ENCODE measurements around the gene TMEM132D. TPM values are rescaled to one million over a fixed set of nuclear protein-coding genes. Genes with fewer than 3 reads are reported as not detected.

Gene TMEM132D
- total RNA-seq, 1 donor from 2014 or later = not detected

DNA sequence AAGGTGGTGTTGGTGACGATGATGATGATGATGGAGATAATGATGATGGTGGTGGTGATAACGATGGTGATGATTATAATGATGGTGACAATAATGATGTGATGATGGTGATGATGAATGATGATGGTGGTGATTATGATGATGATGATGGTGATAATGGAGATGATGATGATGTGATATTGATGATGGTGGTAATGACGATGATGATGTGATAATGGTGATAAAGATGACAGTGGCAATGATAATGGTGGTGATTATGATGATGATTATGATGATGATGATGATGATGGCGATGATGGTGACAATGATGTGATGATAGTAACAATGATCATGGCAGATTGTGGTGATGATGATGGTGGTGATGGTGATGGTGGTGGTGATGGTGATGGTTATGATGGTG, 532.6 kb downstream of the TMEM132D start:
- no peak overlapping the region for H3K4me3 Mint-ChIP-seq (ENCODE audit: unreplicated experiment)
- no peaks in the 10 kb centered on the region for H3K36me3 Mint-ChIP-seq (ENCODE audit: low read depth, unreplicated experiment)
- Histone ChIP-seq H3K9me3 (ENCODE audit: insufficient read depth, low read depth, low read length) (peaks cover 6% of the 10 kb centered on the region), H3K4me3 (ENCODE audit: insufficient read depth, low read depth, low read length) (no peak overlapping the region), H3K79me2 (ENCODE audit: insufficient read depth, low read length) (no peaks in the 10 kb centered on the region), H4K20me1 (ENCODE audit: insufficient read depth, low read length) (no peaks in the 10 kb centered on the region), H3K9ac (ENCODE audit: low read length) (no peak overlapping the region), H3K4me1 (ENCODE audit: insufficient read depth, low read length) (no peaks in the 10 kb centered on the region), H3K4me2 (ENCODE audit: low read length) (no peak overlapping the region), H3K27ac (ENCODE audit: low read depth, low read length) (no peak overlapping the region), H3K27me3 (ENCODE audit: insufficient read depth, low read length) (no peaks in the 10 kb centered on the region), H2AFZ (ENCODE audit: low read depth, low read length) (no peak overlapping the region), H3K36me3 (ENCODE audit: insufficient read depth, low read length) (no peaks in the 10 kb centered on the region)
- H3K27me3 Mint-ChIP-seq (ENCODE audit: low read depth, unreplicated experiment) = no peaks in the 10 kb centered on the region
- H3K4me1 Mint-ChIP-seq (ENCODE audit: low read depth, unreplicated experiment) = no peaks in the 10 kb centered on the region
- H3K27ac Mint-ChIP-seq (ENCODE audit: unreplicated experiment) = no peak overlapping the region
- H3K9me3 Mint-ChIP-seq (ENCODE audit: unreplicated experiment) = peaks cover 5% of the 10 kb centered on the region
- TF ChIP-seq EZH2 (IDR thresholded peaks at IDR 0.05; ENCODE audit: insufficient read depth, low read length) = no peak
- TF ChIP-seq, protein P1, sequence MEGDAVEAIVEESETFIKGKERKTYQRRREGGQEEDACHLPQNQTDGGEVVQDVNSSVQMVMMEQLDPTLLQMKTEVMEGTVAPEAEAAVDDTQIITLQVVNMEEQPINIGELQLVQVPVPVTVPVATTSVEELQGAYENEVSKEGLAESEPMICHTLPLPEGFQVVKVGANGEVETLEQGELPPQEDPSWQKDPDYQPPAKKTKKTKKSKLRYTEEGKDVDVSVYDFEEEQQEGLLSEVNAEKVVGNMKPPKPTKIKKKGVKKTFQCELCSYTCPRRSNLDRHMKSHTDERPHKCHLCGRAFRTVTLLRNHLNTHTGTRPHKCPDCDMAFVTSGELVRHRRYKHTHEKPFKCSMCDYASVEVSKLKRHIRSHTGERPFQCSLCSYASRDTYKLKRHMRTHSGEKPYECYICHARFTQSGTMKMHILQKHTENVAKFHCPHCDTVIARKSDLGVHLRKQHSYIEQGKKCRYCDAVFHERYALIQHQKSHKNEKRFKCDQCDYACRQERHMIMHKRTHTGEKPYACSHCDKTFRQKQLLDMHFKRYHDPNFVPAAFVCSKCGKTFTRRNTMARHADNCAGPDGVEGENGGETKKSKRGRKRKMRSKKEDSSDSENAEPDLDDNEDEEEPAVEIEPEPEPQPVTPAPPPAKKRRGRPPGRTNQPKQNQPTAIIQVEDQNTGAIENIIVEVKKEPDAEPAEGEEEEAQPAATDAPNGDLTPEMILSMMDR (IDR thresholded peaks at IDR 0.05; ENCODE audit: insufficient read depth, low read depth, low read length) = no peak
- DNase-seq (ENCODE audit: low read depth) (no peak), FAIRE-seq (no peak)

DNA sequence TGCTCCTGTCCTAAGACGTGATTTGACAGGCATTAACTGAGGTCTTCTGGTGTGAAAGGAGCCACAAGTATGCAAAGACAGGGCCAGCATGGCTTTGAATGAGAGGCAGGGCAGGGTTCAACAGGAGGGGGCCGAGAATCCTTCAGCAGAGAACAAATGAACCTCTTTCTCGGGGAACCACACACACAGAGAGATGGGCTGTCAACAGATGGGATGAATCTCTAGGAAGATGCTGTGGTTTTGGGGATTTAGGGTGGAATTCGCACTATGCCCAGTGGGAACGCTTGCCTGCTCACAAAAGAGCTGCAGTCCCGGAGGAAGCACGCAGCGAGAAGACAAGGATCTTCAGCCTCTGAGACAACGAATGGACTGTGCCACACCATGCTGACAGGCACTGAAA, 537.2 kb downstream of the TMEM132D start:
- TF ChIP-seq, protein P1 (IDR thresholded peaks at IDR 0.05; ENCODE audit: insufficient read depth, low read depth, low read length) = no peak
- no peak for TF ChIP-seq EZH2 (IDR thresholded peaks at IDR 0.05; ENCODE audit: insufficient read depth, low read length)
- H2AFZ ChIP-seq (ENCODE audit: low read depth, low read length) = no peak overlapping the region
- H3K36me3 ChIP-seq (ENCODE audit: insufficient read depth, low read length) = no peaks in the 10 kb centered on the region
- Mint-ChIP-seq H3K36me3 (ENCODE audit: low read depth, unreplicated experiment) (no peaks in the 10 kb centered on the region), H3K27ac (ENCODE audit: unreplicated experiment) (no peak overlapping the region), H3K4me3 (ENCODE audit: unreplicated experiment) (no peak overlapping the region), H3K27me3 (ENCODE audit: low read depth, unreplicated experiment) (no peaks in the 10 kb centered on the region), H3K4me1 (ENCODE audit: low read depth, unreplicated experiment) (no peaks in the 10 kb centered on the region), H3K9me3 (ENCODE audit: unreplicated experiment) (peaks cover 5% of the 10 kb centered on the region)
- no peaks in the 10 kb centered on the region for H3K4me1 ChIP-seq (ENCODE audit: insufficient read depth, low read length)
- no peaks in the 10 kb centered on the region for H4K20me1 ChIP-seq (ENCODE audit: insufficient read depth, low read length)
- no peaks in the 10 kb centered on the region for H3K79me2 ChIP-seq (ENCODE audit: insufficient read depth, low read length)
- H3K9ac ChIP-seq (ENCODE audit: low read length) = no peak overlapping the region
- H3K4me2 ChIP-seq (ENCODE audit: low read length) = no peak overlapping the region
- FAIRE-seq (no peak), DNase-seq (ENCODE audit: low read depth) (no peak)
- H3K27me3 ChIP-seq (ENCODE audit: insufficient read depth, low read length) = no peaks in the 10 kb centered on the region
- H3K4me3 ChIP-seq (ENCODE audit: insufficient read depth, low read depth, low read length) = no peak overlapping the region
- no peak overlapping the region for H3K27ac ChIP-seq (ENCODE audit: low read depth, low read length)
- H3K9me3 ChIP-seq (ENCODE audit: insufficient read depth, low read depth, low read length) = peaks cover 6% of the 10 kb centered on the region

DNA sequence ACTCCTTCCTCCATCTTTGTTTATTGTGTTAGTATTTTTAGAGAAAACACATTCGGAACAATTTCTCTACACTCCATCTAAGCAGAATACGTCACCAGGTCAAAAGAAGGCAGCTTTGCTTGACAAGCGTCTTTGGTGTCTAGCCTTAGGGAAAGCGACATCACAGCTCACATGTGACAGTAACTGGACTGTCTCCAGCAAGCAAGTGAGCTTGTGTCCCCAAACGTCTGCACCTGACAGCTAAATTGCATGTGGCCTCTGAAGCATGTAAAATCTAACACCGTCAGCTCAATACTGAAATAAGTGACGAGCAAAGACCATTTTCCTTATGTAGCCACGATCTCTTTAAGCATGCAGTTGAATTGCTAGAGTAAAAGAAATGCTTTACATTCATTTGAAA, 540.8 kb downstream of the TMEM132D start:
- no peaks in the 10 kb centered on the region for H3K4me1 Mint-ChIP-seq (ENCODE audit: low read depth, unreplicated experiment)
- no peak for FAIRE-seq

More for the DNA sequence above, 540.8 kb downstream of the TMEM132D start:
- Histone ChIP-seq H3K4me2 (ENCODE audit: low read length) (no peak overlapping the region), H3K27me3 (ENCODE audit: insufficient read depth, low read length) (no peaks in the 10 kb centered on the region), H2AFZ (ENCODE audit: low read depth, low read length) (no peak overlapping the region), H3K79me2 (ENCODE audit: insufficient read depth, low read length) (no peaks in the 10 kb centered on the region), H3K9me3 (ENCODE audit: insufficient read depth, low read depth, low read length) (peaks cover 6% of the 10 kb centered on the region), H3K4me1 (ENCODE audit: insufficient read depth, low read length) (no peaks in the 10 kb centered on the region), H4K20me1 (ENCODE audit: insufficient read depth, low read length) (no peaks in the 10 kb centered on the region), H3K4me3 (ENCODE audit: insufficient read depth, low read depth, low read length) (no peak overlapping the region), H3K27ac (ENCODE audit: low read depth, low read length) (no peak overlapping the region), H3K9ac (ENCODE audit: low read length) (no peak overlapping the region), H3K36me3 (ENCODE audit: insufficient read depth, low read length) (no peaks in the 10 kb centered on the region)
- Mint-ChIP-seq H3K4me3 (ENCODE audit: unreplicated experiment) (no peak overlapping the region), H3K27me3 (ENCODE audit: low read depth, unreplicated experiment) (no peaks in the 10 kb centered on the region), H3K9me3 (ENCODE audit: unreplicated experiment) (peaks cover 9% of the 10 kb centered on the region), H3K36me3 (ENCODE audit: low read depth, unreplicated experiment) (no peaks in the 10 kb centered on the region), H3K27ac (ENCODE audit: unreplicated experiment) (no peak overlapping the region)
- TF ChIP-seq, protein P1 (IDR thresholded peaks at IDR 0.05; ENCODE audit: insufficient read depth, low read depth, low read length) = no peak
- TF ChIP-seq EZH2 (IDR thresholded peaks at IDR 0.05; ENCODE audit: insufficient read depth, low read length) = no peak
- no peak for DNase-seq (ENCODE audit: low read depth)

Data from astrocyte (in vitro differentiated cells and primary cell).